ENCODE measurements around the gene RIN3.

RIN3 gene

DNA sequence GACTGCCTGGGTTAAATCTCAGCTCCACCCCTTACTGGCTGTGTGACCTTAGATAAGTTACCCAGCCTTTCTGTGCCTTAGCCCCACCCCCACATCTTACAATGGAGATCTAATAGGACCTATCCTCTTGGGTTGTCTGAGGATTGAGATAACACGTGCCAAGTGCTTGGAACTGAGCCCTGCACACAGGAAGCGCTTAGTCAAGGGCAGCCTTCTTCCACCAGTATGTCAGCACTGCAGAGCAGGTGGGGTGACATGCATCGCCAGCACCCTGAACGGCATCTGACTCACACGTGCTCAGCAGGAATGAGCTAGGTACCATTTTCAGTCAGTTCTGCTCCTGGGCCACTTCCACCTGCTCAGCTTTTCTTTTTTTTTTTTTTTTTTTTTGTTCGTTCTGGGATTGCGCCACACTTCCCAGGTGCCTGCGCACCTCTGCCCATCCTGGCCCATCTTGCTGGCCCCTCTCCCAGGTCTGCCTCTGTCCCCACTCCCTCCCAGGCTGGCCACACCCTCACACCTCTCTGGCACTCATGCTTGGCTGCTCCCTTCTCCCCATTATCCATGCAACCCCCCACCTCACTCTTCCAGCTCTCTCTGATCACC is 215.3 kb downstream of the RIN3 start:
- DNase-seq, result peak; percentile 76

- DNase-seq, result no peak
Measured at GRCh38 chr14:92729634-92730358, 216.2 kb downstream of the RIN3 start.

DNA sequence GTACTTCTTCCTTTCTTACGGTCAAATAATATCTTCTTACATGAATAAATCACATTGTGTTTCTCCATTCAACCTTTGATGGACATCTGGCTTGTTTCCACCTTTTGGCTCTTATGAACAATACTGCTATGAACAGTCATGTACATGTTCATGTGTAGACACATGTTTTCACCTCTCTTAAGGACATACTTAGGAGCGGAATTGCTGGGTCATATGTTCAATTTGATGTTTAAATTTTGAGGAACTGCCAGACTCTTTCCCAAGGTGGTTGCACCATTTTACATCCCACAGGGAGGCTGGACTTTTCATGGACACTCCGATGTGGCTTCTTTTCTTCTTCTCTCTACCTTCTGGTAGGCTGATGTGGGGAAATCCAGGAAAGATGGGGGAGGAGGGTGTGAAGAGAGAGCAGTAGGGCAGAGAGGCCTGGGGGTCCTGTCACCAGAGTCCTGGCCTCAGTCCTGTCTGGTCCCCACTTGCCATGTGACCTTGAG is 218.1 kb downstream of the RIN3 start:
- DNase-seq, result no peak

DNA sequence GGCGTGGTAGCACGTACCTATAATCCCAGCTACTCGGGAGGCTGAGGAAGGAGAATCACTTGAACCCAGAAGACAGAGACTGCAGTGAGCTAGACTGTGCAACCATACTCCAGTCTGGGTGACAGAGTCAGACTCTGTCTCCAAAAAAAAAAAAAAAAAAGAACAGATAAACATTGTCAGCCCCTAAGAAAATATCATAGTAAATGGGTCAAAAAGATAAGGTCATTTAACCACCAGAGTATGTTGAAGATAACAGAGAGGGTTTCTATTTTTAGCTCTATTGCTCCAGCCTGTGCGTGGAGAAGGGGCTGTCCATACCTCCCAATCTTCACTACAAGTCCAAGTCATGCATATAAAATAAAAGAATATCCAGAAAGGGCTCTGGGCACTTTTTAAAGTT is 219.4 kb downstream of the RIN3 start:
- no peak for DNase-seq

DNA sequence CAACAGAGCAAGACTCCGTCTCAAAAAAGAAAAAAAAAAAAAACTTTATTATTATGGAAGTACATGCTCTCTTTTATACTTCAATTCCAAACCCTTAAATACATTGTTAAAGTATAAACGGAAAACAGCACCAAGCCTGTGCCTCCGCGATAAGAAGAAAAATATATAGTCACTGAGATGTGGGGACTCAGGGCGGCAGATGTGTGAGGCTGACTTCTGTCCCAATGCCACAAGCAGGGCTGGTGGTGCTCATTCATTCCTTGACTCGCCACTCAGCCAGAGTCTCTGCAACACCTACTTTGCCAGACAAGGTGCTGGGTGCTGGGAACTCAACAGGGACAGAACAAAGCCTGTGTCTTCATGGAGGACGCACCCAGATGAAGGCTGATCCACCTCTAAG is 221.0 kb downstream of the RIN3 start:
- no peak for DNase-seq

GRCh38 chr14:92735344-92735743 is 221.8 kb downstream of the RIN3 start:
- DNase-seq, result no peak

GRCh38 chr14:92737206-92737605 is 223.6 kb downstream of the RIN3 start:
- no peak for DNase-seq

DNA sequence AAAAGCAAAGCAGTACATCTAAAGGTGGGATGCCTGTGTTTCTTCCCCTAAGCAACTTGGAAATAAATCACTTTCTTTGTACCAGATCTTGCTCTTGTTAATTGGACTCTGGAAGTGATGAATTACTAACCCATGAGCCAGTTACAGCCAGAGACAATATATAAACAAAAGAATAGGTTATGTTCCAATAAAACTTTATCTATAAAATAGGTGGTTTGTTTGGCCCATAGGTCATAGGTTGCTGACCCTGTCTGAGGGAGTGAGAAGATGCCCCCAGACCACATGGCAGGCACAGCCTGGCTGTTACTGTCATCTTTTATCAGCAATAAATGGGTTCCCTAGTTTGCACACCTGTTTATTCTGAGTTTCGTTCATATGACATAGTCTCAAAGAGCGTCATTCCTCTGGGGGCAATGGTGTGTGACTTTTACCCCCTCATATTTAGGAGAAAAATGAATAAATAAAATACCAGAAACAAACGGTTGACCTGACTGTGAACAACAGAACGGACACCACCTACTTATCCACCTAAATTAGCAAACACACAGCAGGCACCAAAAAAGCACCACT is 224.1 kb downstream of the RIN3 start:
- no peak for DNase-seq

All from DMS79 (cell line).